IPS-18c (cell line): Measurements from ENCODE around the gene MYOCD.

Experiments
- H3K4me3 ChIP-seq: 2 replicates; pipeline ENCODE4 v1.7.0; 2013; ENCODE audit warnings: low read depth, mild to moderate bottlenecking, low read length, moderate library complexity; ENCODE audit not compliant: insufficient read depth
- H3K9me3 ChIP-seq: one replicate; pipeline ENCODE4 v1.6.1; 2013; ENCODE audit warnings: mild to moderate bottlenecking, low read length, moderate library complexity; ENCODE audit not compliant: control insufficient read depth, insufficient read depth

The MYOCD gene

GRCh38 chr17:12680407-12680897, 14.8 kb downstream of the MYOCD start:
- no peaks in the 10 kb centered on the region for H3K9me3 ChIP-seq
- H3K4me3 ChIP-seq = no peak overlapping the region

GRCh38 chr17:12680993-12681392, 15.3 kb downstream of the MYOCD start:
- H3K4me3 ChIP-seq = no peak overlapping the region
- no peaks in the 10 kb centered on the region for H3K9me3 ChIP-seq

GRCh38 chr17:12683299-12683698, 17.6 kb downstream of the MYOCD start:
- no peaks in the 10 kb centered on the region for H3K9me3 ChIP-seq
- H3K4me3 ChIP-seq = no peak overlapping the region

- H3K9me3 ChIP-seq = no peaks in the 10 kb centered on the region
- no peak overlapping the region for H3K4me3 ChIP-seq
Observed at GRCh38 chr17:12686486-12686885, 20.8 kb downstream of the MYOCD start.

- no peak overlapping the region for H3K4me3 ChIP-seq
- H3K9me3 ChIP-seq = no peaks in the 10 kb centered on the region
Observed at GRCh38 chr17:12688382-12688781, 22.7 kb downstream of the MYOCD start.

GRCh38 chr17:12691173-12691572, 25.5 kb downstream of the MYOCD start:
- H3K4me3 ChIP-seq = no peak overlapping the region
- H3K9me3 ChIP-seq = no peaks in the 10 kb centered on the region

GRCh38 chr17:12693640-12694039, 27.9 kb downstream of the MYOCD start:
- Histone ChIP-seq H3K9me3 (no peaks in the 10 kb centered on the region), H3K4me3 (no peak overlapping the region)

- Histone ChIP-seq H3K9me3 (no peaks in the 10 kb centered on the region), H3K4me3 (no peak overlapping the region)
Observed at GRCh38 chr17:12706070-12706469, 40.4 kb downstream of the MYOCD start.

GRCh38 chr17:12709063-12709462, 43.4 kb downstream of the MYOCD start:
- Histone ChIP-seq H3K9me3 (no peaks in the 10 kb centered on the region), H3K4me3 (no peak overlapping the region)

- H3K9me3 ChIP-seq = no peaks in the 10 kb centered on the region
- no peak overlapping the region for H3K4me3 ChIP-seq
Observed at GRCh38 chr17:12712415-12712814, 46.7 kb downstream of the MYOCD start.

GRCh38 chr17:12712941-12713340, 47.3 kb downstream of the MYOCD start:
- Histone ChIP-seq H3K4me3 (no peak overlapping the region), H3K9me3 (no peaks in the 10 kb centered on the region)

- H3K9me3 ChIP-seq = no peaks in the 10 kb centered on the region
Observed at GRCh38 chr17:12719948-12720347, 54.3 kb downstream of the MYOCD start.

GRCh38 chr17:12721581-12721980, 55.9 kb downstream of the MYOCD start:
- H3K9me3 ChIP-seq = no peaks in the 10 kb centered on the region
- no peak overlapping the region for H3K4me3 ChIP-seq

More at GRCh38 chr17:12719948-12720347, 54.3 kb downstream of the MYOCD start:
- no peak overlapping the region for H3K4me3 ChIP-seq

- Histone ChIP-seq H3K4me3 (no peak overlapping the region), H3K9me3 (no peaks in the 10 kb centered on the region)
Observed at GRCh38 chr17:12722282-12722681, 56.6 kb downstream of the MYOCD start.

GRCh38 chr17:12726131-12726530, 60.4 kb downstream of the MYOCD start:
- no peaks in the 10 kb centered on the region for H3K9me3 ChIP-seq
- no peak overlapping the region for H3K4me3 ChIP-seq

- H3K9me3 ChIP-seq = no peaks in the 10 kb centered on the region
- no peak overlapping the region for H3K4me3 ChIP-seq
Observed at GRCh38 chr17:12727076-12727760, 61.5 kb downstream of the MYOCD start.

- Histone ChIP-seq H3K9me3 (no peaks in the 10 kb centered on the region), H3K4me3 (no peak overlapping the region)
Observed at GRCh38 chr17:12727881-12728280, 62.2 kb downstream of the MYOCD start.

GRCh38 chr17:12729086-12729485, 63.4 kb downstream of the MYOCD start:
- H3K4me3 ChIP-seq = no peak overlapping the region

GRCh38 chr17:12730421-12730820, 64.7 kb downstream of the MYOCD start:
- no peak overlapping the region for H3K4me3 ChIP-seq
- H3K9me3 ChIP-seq = no peaks in the 10 kb centered on the region

More at GRCh38 chr17:12729086-12729485, 63.4 kb downstream of the MYOCD start:
- no peaks in the 10 kb centered on the region for H3K9me3 ChIP-seq
